ENCODE data around the gene NKX1-2.
"Not testable (repeated sequence)": the region's sequence is repeated elsewhere in the genome, so short reads cannot be mapped to it uniquely, and the experiment has no call there.

NKX1-2 gene

DNA sequence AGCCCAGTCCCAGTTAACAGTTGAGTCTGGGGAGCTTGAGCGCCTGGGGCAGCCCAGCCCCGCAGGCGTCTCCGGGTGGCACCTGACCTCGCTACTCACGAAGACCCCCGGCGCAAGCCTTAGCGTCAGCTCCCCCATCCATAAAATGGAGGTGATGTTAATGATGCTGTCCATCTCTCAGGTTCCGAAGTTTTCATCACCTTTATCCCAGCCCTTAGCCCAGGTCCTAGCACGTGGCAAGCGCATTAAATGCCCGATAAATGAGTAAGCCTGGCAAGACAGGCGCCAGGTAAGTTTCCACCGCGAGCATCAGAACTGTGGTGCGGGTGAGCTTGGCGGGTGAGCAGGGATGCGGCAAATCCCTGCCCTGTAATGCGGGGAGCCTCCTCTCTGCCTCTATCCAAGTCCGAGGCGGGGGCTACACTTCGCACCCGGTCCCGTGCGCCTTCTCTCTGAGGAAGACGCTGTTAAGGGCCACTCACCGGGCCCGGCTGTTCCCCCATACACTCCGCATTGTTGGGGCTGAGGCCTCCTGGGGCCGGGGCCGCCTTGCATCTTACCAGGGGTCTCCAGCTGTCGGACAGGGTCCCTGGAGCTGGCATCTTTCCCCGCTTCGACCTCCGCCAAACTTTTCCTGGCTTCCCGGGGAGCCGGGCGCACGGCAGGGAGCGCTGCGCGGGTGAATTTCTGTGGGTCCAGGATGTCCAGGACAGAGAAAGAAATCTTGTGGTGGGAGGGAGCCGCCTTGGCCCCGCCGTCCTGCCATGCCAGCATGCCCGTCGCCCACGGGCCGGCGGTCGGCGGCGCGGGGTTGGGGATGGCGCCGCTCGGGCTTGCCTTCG, 444 bp downstream of the NKX1-2 start:
- no peak overlapping the region for H3K4me3 ChIP-seq (ENCODE audit: low read depth, low read length)
- TF ChIP-seq MYC (IDR thresholded peaks at IDR 0.05; ENCODE audit: low read depth, low read length) = no peak
- TF ChIP-seq, protein P1, sequence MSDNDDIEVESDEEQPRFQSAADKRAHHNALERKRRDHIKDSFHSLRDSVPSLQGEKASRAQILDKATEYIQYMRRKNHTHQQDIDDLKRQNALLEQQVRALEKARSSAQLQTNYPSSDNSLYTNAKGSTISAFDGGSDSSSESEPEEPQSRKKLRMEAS (IDR thresholded peaks at IDR 0.05; ENCODE audit: low read depth, low read length) = no peak
- TF ChIP-seq, protein P2, sequence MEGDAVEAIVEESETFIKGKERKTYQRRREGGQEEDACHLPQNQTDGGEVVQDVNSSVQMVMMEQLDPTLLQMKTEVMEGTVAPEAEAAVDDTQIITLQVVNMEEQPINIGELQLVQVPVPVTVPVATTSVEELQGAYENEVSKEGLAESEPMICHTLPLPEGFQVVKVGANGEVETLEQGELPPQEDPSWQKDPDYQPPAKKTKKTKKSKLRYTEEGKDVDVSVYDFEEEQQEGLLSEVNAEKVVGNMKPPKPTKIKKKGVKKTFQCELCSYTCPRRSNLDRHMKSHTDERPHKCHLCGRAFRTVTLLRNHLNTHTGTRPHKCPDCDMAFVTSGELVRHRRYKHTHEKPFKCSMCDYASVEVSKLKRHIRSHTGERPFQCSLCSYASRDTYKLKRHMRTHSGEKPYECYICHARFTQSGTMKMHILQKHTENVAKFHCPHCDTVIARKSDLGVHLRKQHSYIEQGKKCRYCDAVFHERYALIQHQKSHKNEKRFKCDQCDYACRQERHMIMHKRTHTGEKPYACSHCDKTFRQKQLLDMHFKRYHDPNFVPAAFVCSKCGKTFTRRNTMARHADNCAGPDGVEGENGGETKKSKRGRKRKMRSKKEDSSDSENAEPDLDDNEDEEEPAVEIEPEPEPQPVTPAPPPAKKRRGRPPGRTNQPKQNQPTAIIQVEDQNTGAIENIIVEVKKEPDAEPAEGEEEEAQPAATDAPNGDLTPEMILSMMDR (IDR thresholded peaks at IDR 0.05; ENCODE audit: low read depth, low read length) = no peak
- TF ChIP-seq POLR2A (IDR thresholded peaks at IDR 0.05; ENCODE audit: extremely low read depth, insufficient read length) = no peak
- DNase-seq (ENCODE audit: low read depth) = no peak

DNA sequence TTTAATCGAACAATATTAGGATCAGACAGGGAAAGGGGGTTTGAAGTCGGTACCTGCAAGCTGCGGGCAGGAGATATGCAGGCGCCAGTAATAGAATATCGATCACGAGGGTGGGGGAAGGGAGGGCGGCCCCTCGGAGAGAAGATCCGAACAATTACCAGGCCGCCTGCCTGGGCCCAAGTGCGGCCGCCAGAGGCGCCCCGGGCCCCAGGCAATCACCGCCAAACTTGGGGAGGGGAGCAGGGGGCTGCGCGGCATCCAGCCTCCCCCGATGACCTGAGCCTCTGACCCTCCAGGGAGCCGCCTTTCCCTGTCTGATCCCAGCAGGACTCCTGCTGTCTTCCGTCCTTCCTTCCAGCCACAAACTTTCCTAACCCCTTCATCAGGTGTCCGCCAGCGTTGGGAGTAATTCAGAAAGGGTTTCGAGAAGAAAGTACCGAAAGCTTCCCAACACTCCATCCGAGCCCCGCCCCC, 1.1 kb downstream of the NKX1-2 start:
- H3K4me3 ChIP-seq (ENCODE audit: low read depth, low read length) = no peak overlapping the region
- TF ChIP-seq, protein P1 (IDR thresholded peaks at IDR 0.05; ENCODE audit: low read depth, low read length) = no peak
- TF ChIP-seq MYC (IDR thresholded peaks at IDR 0.05; ENCODE audit: low read depth, low read length) (no peak), POLR2A (IDR thresholded peaks at IDR 0.05; ENCODE audit: extremely low read depth, insufficient read length) (no peak)
- TF ChIP-seq, protein P2 (IDR thresholded peaks at IDR 0.05; ENCODE audit: low read depth, low read length) = no peak
- no peak for DNase-seq (ENCODE audit: low read depth)

DNA sequence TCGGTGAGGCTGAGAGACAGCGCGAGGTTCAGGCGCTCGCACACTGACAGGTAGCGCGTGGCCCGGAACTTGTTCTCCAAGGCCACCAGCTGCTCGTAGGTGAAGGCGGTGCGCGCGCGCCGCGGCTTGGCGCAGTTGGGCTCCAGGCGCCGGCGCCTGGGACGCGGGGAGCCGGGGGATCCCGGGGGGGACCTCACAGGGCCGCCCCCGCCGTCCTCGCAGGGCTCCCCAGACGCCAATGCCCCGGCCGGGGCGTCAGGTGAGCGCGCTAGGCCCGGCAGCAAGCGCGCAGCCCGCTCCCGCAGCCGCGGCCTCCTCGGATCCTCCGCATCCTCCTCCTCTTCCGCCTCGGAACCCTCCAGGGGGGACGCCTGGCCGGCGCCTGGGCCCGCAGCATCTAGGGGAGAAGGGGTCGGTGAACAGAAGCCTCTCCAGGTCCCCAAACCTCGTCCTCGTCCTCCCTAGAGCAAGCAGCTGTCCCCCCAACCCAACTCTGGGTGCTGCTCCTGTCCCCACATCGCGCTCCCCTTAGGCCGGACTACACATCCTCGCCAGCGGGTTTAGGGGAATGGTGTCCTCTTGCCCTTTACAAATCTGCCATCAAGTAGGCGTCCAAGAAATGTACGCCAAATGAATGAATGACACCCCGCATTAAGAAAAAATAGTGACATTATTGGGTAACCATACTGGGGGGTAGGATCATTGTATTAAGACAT, 1.9 kb downstream of the NKX1-2 start:
- H3K4me3 ChIP-seq (ENCODE audit: low read depth, low read length) = no peak overlapping the region
- TF ChIP-seq, protein P1 (IDR thresholded peaks at IDR 0.05; ENCODE audit: low read depth, low read length) = no peak
- TF ChIP-seq MYC (IDR thresholded peaks at IDR 0.05; ENCODE audit: low read depth, low read length) (no peak), POLR2A (IDR thresholded peaks at IDR 0.05; ENCODE audit: extremely low read depth, insufficient read length) (no peak)
- TF ChIP-seq, protein P2 (IDR thresholded peaks at IDR 0.05; ENCODE audit: low read depth, low read length) = no peak
- DNase-seq (ENCODE audit: low read depth) = no peak

DNA sequence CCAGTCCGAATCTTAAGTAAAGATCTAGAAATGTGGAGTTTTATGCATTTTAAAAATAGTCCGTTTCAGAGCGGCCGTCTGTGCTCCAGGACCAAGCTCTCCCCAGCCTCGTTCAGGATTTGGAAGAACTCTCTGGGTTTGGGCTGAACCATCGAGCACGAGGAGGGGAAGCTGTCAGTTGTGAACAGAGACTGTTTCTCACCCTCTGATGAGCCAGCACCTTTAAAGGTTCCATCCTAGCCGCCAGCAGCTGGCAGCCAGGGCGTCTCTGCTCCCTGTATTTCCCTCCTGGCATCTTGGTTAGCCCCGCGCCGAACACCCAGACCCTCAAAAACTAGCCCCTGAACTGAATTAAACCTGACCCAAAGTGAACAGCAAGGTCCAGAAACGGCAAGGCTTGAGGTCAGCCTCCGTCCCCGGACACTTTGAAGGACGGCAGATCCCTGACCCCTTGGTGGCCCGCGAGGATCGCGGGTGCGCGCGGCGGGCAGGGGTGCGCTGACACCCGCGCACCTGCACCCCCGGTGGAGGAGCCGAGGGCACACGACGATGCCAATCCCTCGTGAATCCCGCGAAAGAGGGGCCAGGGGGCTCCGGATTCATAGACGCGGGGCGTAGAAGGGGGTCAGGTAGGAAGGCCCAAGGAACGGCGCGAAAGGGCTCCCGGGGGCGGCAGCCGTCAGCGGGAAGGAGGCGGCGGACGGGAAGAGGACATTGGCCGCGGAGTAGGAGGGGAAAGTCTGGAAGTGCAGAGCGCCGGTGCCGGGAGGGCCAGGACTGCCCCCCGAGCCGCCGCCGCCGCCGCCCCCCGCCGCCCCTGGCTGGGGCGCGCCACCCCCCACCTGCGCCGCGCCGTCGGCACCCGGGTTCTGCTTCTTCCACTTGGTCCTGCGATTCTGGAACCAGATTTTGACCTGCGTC, 2.7 kb downstream of the NKX1-2 start:
- DNase-seq (ENCODE audit: low read depth) = no peak
- TF ChIP-seq, protein P2 (IDR thresholded peaks at IDR 0.05; ENCODE audit: low read depth, low read length) = no peak
- no peak for TF ChIP-seq MYC (IDR thresholded peaks at IDR 0.05; ENCODE audit: low read depth, low read length)
- no peak for TF ChIP-seq POLR2A (IDR thresholded peaks at IDR 0.05; ENCODE audit: extremely low read depth, insufficient read length)
- TF ChIP-seq, protein P1 (IDR thresholded peaks at IDR 0.05; ENCODE audit: low read depth, low read length) = no peak
- H3K4me3 ChIP-seq (ENCODE audit: low read depth, low read length) = no peak overlapping the region

DNA sequence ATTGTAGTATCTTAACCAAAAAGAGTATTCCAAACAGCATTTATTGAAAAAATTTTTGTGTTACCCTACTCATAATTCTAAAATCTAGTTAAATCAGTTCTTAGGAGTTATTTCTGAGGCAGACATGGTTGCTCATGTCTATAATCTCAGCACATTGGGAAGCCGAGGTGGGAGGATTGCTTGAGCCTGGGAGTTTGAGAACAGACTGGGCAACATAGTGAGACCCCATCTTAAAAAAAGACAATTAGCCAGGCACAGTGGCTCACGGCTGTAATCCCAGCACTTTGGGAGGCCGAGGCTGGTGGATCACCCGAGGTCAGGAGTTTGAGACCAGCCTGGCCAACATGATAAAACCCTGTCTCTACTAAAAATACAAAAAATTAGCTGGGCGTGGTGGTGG, 8.1 kb downstream of the NKX1-2 start:
- not testable (repeated sequence) for DNase-seq (ENCODE audit: low read depth); H3K4me3 ChIP-seq (ENCODE audit: low read depth, low read length)
